ENCODE results near the gene MRPS11.

The MRPS11 gene

GRCh38 chr15:88504445-88504844, 36.9 kb downstream of the MRPS11 start:
- TF ChIP-seq CTCF (IDR thresholded peaks at IDR 0.05; ENCODE audit: low read depth, low read length, missing control alignments) = no peak
- DNase-seq (ENCODE audit: extremely low read depth, low read depth) = no peak
- no peak overlapping the region for H3K4me3 ChIP-seq (replicated peaks; ENCODE audit: low read depth, low read length)

- DNase-seq (ENCODE audit: extremely low read depth, low read depth) = no peak
- TF ChIP-seq CTCF (IDR thresholded peaks at IDR 0.05; ENCODE audit: low read depth, low read length, missing control alignments) = no peak
- H3K4me3 ChIP-seq (replicated peaks; ENCODE audit: low read depth, low read length) = no peak overlapping the region
Measured at GRCh38 chr15:88505721-88506120, 38.2 kb downstream of the MRPS11 start.

GRCh38 chr15:88506628-88507027, 39.1 kb downstream of the MRPS11 start:
- H3K4me3 ChIP-seq (replicated peaks; ENCODE audit: low read depth, low read length) = no peak overlapping the region
- TF ChIP-seq CTCF (IDR thresholded peaks at IDR 0.05; ENCODE audit: low read depth, low read length, missing control alignments) = no peak
- no peak for DNase-seq (ENCODE audit: extremely low read depth, low read depth)

GRCh38 chr15:88509321-88509720, 41.8 kb downstream of the MRPS11 start:
- no peak for DNase-seq (ENCODE audit: extremely low read depth, low read depth)
- H3K4me3 ChIP-seq (replicated peaks; ENCODE audit: low read depth, low read length) = no peak overlapping the region
- TF ChIP-seq CTCF (IDR thresholded peaks at IDR 0.05; ENCODE audit: low read depth, low read length, missing control alignments) = no peak

- TF ChIP-seq CTCF (IDR thresholded peaks at IDR 0.05; ENCODE audit: low read depth, low read length, missing control alignments) = no peak
- H3K4me3 ChIP-seq (replicated peaks; ENCODE audit: low read depth, low read length) = no peak overlapping the region
- DNase-seq (ENCODE audit: extremely low read depth, low read depth) = no peak
Measured at GRCh38 chr15:88509964-88510363, 42.5 kb downstream of the MRPS11 start.

GRCh38 chr15:88511161-88511560, 43.7 kb downstream of the MRPS11 start:
- DNase-seq (ENCODE audit: extremely low read depth, low read depth) = no peak
- no peak overlapping the region for H3K4me3 ChIP-seq (replicated peaks; ENCODE audit: low read depth, low read length)
- TF ChIP-seq CTCF (IDR thresholded peaks at IDR 0.05; ENCODE audit: low read depth, low read length, missing control alignments) = no peak

GRCh38 chr15:88512078-88512477, 44.6 kb downstream of the MRPS11 start:
- TF ChIP-seq CTCF (IDR thresholded peaks at IDR 0.05; ENCODE audit: low read depth, low read length, missing control alignments) = no peak
- no peak for DNase-seq (ENCODE audit: extremely low read depth, low read depth)
- H3K4me3 ChIP-seq (replicated peaks; ENCODE audit: low read depth, low read length) = no peak overlapping the region
